Measurements from ENCODE around the gene OR13C2.
"Not testable (repeated sequence)": the region's sequence is repeated elsewhere in the genome, so short reads cannot be mapped to it uniquely, and the experiment has no call there.

The OR13C2 gene

DNA sequence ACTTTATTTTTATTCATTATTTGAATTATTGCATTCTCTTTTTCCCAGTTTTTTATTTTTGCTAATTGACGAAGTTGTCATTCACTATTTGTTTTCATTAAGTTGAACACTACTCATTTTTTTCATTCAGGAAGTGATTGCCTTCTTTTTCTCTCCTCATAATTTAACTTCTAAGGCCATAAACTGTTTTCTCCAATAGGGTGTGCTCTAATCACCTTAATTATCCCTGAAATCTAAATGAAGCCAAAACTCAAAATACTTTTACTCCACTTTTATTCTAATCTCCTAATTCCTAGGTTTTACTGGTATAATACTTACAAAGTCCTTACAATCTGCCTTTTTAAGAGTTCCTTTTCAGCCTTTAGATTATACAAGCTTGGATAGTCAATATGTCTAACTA, 2.9 kb upstream of the OR13C2 start:
- Histone ChIP-seq H3K9me3 (ENCODE audit: insufficient read depth, low read length) (no peaks in the 10 kb centered on the region), H3K36me3 (ENCODE audit: insufficient read depth, insufficient read length, low read length) (no peaks in the 10 kb centered on the region), H3K27me3 (ENCODE audit: insufficient read depth, insufficient read length) (no peaks in the 10 kb centered on the region), H3K4me3 (ENCODE audit: insufficient read length, low read depth) (no peak overlapping the region), H3K4me1 (ENCODE audit: insufficient read depth, insufficient read length) (no peaks in the 10 kb centered on the region), H3K9ac (ENCODE audit: insufficient read length, low read depth) (no peak overlapping the region)
- DNase-seq (ENCODE audit: low read depth, low spot score): no peak
- no peak for TF ChIP-seq SUZ12 (IDR thresholded peaks at IDR 0.05; ENCODE audit: extremely low read depth, insufficient read depth, insufficient read length)
- no peak for TF ChIP-seq ZNF274 (IDR thresholded peaks at IDR 0.05; ENCODE audit: low read depth, low read length)
- TF ChIP-seq YY1 (IDR thresholded peaks at IDR 0.05; ENCODE audit: insufficient read depth, insufficient read length): no peak

DNA sequence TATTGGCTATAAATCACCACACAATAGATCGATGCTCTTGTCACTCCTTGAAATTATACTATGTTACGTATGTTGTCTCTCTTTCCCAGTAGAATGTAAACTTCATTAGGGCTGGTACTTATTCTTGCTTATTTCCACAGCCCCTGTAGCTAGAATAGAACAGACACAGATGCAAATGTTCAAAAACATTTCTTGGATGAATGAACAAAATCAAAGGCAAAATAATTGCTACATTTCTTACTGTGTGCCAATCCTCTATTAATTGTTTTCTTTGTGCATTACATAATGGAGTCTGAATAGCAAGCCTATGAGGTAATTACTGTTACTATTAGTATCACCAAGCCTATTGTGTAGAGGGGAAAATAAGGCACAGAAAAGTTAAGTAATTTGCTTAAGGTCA, 725 bp upstream of the OR13C2 start:
- Histone ChIP-seq H3K4me3 (ENCODE audit: insufficient read length, low read depth) (no peak overlapping the region), H3K9ac (ENCODE audit: insufficient read length, low read depth) (no peak overlapping the region), H3K9me3 (ENCODE audit: insufficient read depth, low read length) (no peaks in the 10 kb centered on the region), H3K27me3 (ENCODE audit: insufficient read depth, insufficient read length) (no peaks in the 10 kb centered on the region), H3K4me1 (ENCODE audit: insufficient read depth, insufficient read length) (no peaks in the 10 kb centered on the region), H3K36me3 (ENCODE audit: insufficient read depth, insufficient read length, low read length) (no peaks in the 10 kb centered on the region)
- TF ChIP-seq SUZ12 (IDR thresholded peaks at IDR 0.05; ENCODE audit: extremely low read depth, insufficient read depth, insufficient read length) (no peak), YY1 (IDR thresholded peaks at IDR 0.05; ENCODE audit: insufficient read depth, insufficient read length) (no peak), ZNF274 (IDR thresholded peaks at IDR 0.05; ENCODE audit: low read depth, low read length) (no peak)
- DNase-seq (ENCODE audit: low read depth, low spot score): no peak

DNA sequence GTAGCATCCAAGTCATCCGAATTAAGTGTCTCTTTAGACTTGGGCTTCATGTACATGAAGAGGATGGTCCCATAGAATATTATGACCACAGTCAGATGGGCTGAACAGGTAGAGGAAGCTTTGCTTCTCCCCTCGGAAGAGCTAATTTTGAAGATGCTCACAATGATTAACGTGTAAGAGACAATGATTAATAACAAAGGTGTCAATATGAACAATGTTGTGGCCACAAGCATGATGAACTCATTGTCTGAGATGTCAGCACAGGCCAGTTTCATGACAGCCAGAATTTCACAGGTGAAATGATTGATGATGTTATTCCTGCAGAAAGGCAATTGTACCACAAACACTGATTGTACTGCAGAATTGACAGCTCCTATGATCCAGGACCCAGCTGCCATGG, 626 bp downstream of the OR13C2 start:
- TF ChIP-seq ZNF274 (IDR thresholded peaks at IDR 0.05; ENCODE audit: low read depth, low read length) (no peak), SUZ12 (IDR thresholded peaks at IDR 0.05; ENCODE audit: extremely low read depth, insufficient read depth, insufficient read length) (no peak), YY1 (IDR thresholded peaks at IDR 0.05; ENCODE audit: insufficient read depth, insufficient read length) (no peak)
- no peaks in the 10 kb centered on the region for H3K9me3 ChIP-seq (ENCODE audit: insufficient read depth, low read length)
- no peaks in the 10 kb centered on the region for H3K27me3 ChIP-seq (ENCODE audit: insufficient read depth, insufficient read length)
- no peaks in the 10 kb centered on the region for H3K36me3 ChIP-seq (ENCODE audit: insufficient read depth, insufficient read length, low read length)
- no peak for DNase-seq (ENCODE audit: low read depth, low spot score)
- no peak overlapping the region for H3K9ac ChIP-seq (ENCODE audit: insufficient read length, low read depth)
- no peaks in the 10 kb centered on the region for H3K4me1 ChIP-seq (ENCODE audit: insufficient read depth, insufficient read length)
- H3K4me3 ChIP-seq (ENCODE audit: insufficient read length, low read depth): no peak overlapping the region

DNA sequence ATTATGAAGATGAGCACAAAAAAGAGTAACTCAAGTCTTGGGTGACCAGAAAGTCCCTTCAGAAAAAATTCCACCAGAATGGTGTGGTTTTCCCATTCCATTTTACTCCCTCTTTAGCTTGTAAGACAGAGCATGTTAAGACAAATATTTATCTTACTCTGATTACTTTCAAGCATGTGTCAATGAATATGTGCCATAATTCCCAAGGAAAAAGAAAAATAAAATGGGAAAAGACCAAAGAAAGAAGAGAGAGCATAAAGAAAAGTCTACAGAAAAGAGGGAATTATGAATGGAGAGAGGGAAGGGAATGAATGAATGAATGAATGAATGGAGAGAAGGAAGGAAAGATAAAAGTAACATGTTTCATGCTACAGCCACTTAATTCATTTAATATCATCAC, 6.1 kb downstream of the OR13C2 start, which contains the start of gene OR13C5:
TSS of gene OR13C5 (minus strand) at position 101 of the 400 bp plus-strand sequence. CDS start at position 101, 0 bp downstream.
- not testable (repeated sequence) for H3K9me3 ChIP-seq (ENCODE audit: insufficient read depth, low read length); DNase-seq (ENCODE audit: low read depth, low spot score); H3K27me3 ChIP-seq (ENCODE audit: insufficient read depth, insufficient read length); H3K4me1 ChIP-seq (ENCODE audit: insufficient read depth, insufficient read length); H3K36me3 ChIP-seq (ENCODE audit: insufficient read depth, insufficient read length, low read length); H3K9ac ChIP-seq (ENCODE audit: insufficient read length, low read depth); H3K4me3 ChIP-seq (ENCODE audit: insufficient read length, low read depth)

DNA sequence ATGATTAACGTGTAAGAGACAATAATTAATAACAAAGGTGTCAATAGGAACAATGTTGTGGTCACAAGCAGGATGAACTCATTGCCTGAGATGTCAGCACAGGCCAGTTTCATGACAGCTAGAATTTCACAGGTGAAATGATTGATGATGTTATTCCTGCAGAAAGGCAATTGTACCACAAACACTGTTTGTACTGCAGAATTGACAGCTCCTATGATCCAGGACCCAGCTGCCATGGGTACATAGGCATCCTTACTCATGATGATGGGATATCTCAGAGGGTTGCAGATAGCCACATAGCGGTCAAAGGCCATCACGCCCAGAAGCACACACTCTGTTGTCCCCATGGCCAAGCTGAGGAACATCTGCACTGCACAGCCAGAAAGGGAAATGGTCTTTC, 6.7 kb downstream of the OR13C2 start:
- not testable (repeated sequence) for H3K9me3 ChIP-seq (ENCODE audit: insufficient read depth, low read length); H3K9ac ChIP-seq (ENCODE audit: insufficient read length, low read depth); H3K36me3 ChIP-seq (ENCODE audit: insufficient read depth, insufficient read length, low read length); DNase-seq (ENCODE audit: low read depth, low spot score); H3K4me3 ChIP-seq (ENCODE audit: insufficient read length, low read depth); H3K4me1 ChIP-seq (ENCODE audit: insufficient read depth, insufficient read length); H3K27me3 ChIP-seq (ENCODE audit: insufficient read depth, insufficient read length)

DNA sequence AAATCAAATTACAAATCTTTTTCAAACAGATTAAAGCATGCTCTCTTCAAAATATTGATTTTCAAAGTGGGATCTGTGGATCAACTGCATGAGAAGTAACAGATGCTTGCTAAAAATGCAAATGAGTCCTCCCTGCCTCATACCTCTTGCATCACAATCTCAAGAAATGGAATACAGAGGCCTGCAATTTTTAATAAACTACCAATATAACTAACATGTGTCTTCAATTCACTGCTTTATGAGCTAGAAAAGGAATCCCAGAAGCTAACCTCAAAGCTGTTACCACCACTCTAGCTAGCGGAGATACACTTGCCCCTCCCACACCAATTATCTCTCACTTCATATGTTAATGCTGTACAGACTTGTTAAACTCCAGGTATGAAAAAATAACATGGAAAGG, 15.8 kb downstream of the OR13C2 start:
- DNase-seq (ENCODE audit: low read depth, low spot score): no peak
- Histone ChIP-seq H3K36me3 (ENCODE audit: insufficient read depth, insufficient read length, low read length) (no peaks in the 10 kb centered on the region), H3K27me3 (ENCODE audit: insufficient read depth, insufficient read length) (no peaks in the 10 kb centered on the region), H3K9ac (ENCODE audit: insufficient read length, low read depth) (no peak overlapping the region), H3K9me3 (ENCODE audit: insufficient read depth, low read length) (no peaks in the 10 kb centered on the region), H3K4me1 (ENCODE audit: insufficient read depth, insufficient read length) (no peaks in the 10 kb centered on the region), H3K4me3 (ENCODE audit: insufficient read length, low read depth) (no peak overlapping the region)
- TF ChIP-seq SUZ12 (IDR thresholded peaks at IDR 0.05; ENCODE audit: extremely low read depth, insufficient read depth, insufficient read length): no peak
- no peak for TF ChIP-seq ZNF274 (IDR thresholded peaks at IDR 0.05; ENCODE audit: low read depth, low read length)
- no peak for TF ChIP-seq YY1 (IDR thresholded peaks at IDR 0.05; ENCODE audit: insufficient read depth, insufficient read length)

DNA sequence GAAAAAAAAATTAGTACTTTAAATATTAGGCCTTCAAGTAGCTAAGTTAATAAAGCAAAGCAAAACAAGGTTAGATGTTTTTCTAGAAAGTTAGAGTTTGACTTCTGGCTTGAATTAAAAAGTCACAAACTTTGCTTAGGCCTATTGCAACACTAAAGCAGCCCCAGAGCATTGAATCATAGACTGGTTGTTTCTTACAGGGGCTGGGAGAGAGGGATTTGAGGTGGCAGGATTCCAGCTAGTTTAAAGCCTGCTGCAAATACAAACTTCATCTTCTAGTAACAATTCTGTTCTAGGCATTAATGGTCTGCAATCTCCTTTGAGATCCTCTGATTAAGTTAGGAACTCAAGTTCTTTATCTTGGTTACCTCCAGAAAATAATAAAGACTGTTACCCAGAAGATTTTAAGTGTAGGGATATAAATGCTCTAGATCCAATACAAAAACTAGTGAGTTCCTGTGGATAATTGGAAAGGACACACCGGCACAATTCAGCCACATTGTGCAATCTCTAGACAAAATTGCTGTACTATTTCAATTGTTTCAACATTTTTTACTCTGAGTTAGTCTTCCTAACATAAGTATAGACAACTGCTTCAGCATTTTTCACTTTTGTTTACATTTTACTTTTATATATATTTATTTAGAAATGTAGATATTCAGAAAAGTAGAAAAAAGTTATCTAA, 18.8 kb downstream of the OR13C2 start:
- DNase-seq (ENCODE audit: low read depth, low spot score): no peak
- no peak for TF ChIP-seq ZNF274 (IDR thresholded peaks at IDR 0.05; ENCODE audit: low read depth, low read length)
- no peak for TF ChIP-seq SUZ12 (IDR thresholded peaks at IDR 0.05; ENCODE audit: extremely low read depth, insufficient read depth, insufficient read length)
- no peak for TF ChIP-seq YY1 (IDR thresholded peaks at IDR 0.05; ENCODE audit: insufficient read depth, insufficient read length)
- no peaks in the 10 kb centered on the region for H3K9me3 ChIP-seq (ENCODE audit: insufficient read depth, low read length)
- H3K4me1 ChIP-seq (ENCODE audit: insufficient read depth, insufficient read length): no peaks in the 10 kb centered on the region
- no peak overlapping the region for H3K4me3 ChIP-seq (ENCODE audit: insufficient read length, low read depth)
- no peak overlapping the region for H3K9ac ChIP-seq (ENCODE audit: insufficient read length, low read depth)
- H3K27me3 ChIP-seq (ENCODE audit: insufficient read depth, insufficient read length): no peaks in the 10 kb centered on the region
- H3K36me3 ChIP-seq (ENCODE audit: insufficient read depth, insufficient read length, low read length): no peaks in the 10 kb centered on the region

DNA sequence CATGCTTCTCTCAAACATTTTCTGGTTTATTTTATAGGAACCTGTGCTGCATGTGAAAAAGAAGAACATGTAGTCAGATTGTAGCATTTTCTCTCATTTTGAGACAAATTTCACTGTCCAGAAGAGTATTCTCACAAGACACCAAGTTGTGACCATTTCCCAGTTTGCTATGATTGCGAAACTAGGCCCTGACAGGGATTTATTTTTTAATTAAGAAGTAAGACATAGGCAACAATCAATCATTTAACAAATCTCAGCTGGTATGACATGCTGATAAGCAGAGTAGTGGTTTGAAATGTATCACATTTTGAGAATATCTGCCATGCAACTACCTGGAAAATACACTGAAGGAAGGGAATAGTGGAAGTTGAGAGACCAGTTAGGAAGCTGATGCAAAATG, 24.9 kb downstream of the OR13C2 start:
- no peak for DNase-seq (ENCODE audit: low read depth, low spot score)
- Histone ChIP-seq H3K9ac (ENCODE audit: insufficient read length, low read depth) (no peak overlapping the region), H3K9me3 (ENCODE audit: insufficient read depth, low read length) (no peaks in the 10 kb centered on the region), H3K27me3 (ENCODE audit: insufficient read depth, insufficient read length) (no peaks in the 10 kb centered on the region), H3K4me3 (ENCODE audit: insufficient read length, low read depth) (no peak overlapping the region), H3K4me1 (ENCODE audit: insufficient read depth, insufficient read length) (no peaks in the 10 kb centered on the region), H3K36me3 (ENCODE audit: insufficient read depth, insufficient read length, low read length) (no peaks in the 10 kb centered on the region)
- no peak for TF ChIP-seq SUZ12 (IDR thresholded peaks at IDR 0.05; ENCODE audit: extremely low read depth, insufficient read depth, insufficient read length)
- no peak for TF ChIP-seq ZNF274 (IDR thresholded peaks at IDR 0.05; ENCODE audit: low read depth, low read length)
- TF ChIP-seq YY1 (IDR thresholded peaks at IDR 0.05; ENCODE audit: insufficient read depth, insufficient read length): no peak
